NT2/D1 (cell line): ENCODE results near the gene POU3F3.

ENCODE experiments used
- SUZ12 ChIP-seq: IDR thresholded peaks from 2 replicates; pipeline ENCODE4 v1.6.1; 2011; ENCODE audit not compliant: insufficient read length, insufficient read depth; ENCODE audit errors: extremely low read depth
- YY1 ChIP-seq: IDR thresholded peaks from 2 replicates; pipeline ENCODE4 v1.6.1; 2011; ENCODE audit not compliant: insufficient read length, insufficient read depth
- ZNF274 ChIP-seq: IDR thresholded peaks from 2 replicates; pipeline ENCODE4 v1.6.1; 2011; ENCODE audit warnings: mild to moderate bottlenecking, low read depth, low read length

DNA sequence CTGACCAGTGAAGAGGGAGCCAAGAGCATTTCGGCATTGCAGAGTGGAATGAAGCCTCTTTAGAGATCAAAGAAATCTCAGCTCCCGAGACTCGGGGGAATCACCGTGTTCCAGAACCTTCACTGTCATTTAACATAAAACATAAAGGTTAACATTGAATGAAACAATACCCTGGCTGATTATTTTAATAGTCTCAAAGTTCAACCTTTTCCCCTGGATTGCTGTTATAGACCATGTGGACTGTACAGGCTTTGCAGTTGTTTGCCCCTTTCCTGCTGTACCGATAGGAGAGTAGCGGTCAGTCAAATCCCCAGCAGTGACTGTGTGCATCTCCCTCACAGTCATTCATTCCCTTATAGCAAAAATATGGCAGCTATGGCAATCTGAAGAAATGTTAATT is 48.4 kb downstream of the POU3F3 start:
- TF ChIP-seq SUZ12 (no peak), YY1 (no peak), ZNF274 (no peak)
